Mesendoderm (in vitro differentiated cells): ENCODE results near the gene ATP8A1.

Experiments
- DNase-seq: peaks from one replicate; pipeline ENCODE4 v3.0.0; 2013
- H2AK5ac ChIP-seq: 2 replicates; pipeline ENCODE4 v1.6.1; 2013; ENCODE audit warnings: low read length, inconsistent platforms
- H2BK120ac ChIP-seq: 2 replicates; pipeline ENCODE4 v1.6.1; 2013; ENCODE audit warnings: low read depth, mild to moderate bottlenecking, low read length, moderate library complexity, mixed read lengths
- H2BK15ac ChIP-seq: replicated peaks from 2 replicates; pipeline ENCODE4 v1.6.1; 2013; ENCODE audit warnings: low read depth, mild to moderate bottlenecking, moderate library complexity
- H2BK5ac ChIP-seq: 2 replicates; pipeline ENCODE4 v1.6.1; 2013; ENCODE audit warnings: low read length, inconsistent platforms
- H3K18ac ChIP-seq: 2 replicates; pipeline ENCODE4 v1.6.1; 2013; ENCODE audit warnings: mild to moderate bottlenecking, low read length, mixed read lengths
- H3K23ac ChIP-seq: one replicate; pipeline ENCODE4 v1.6.1; 2013; ENCODE audit warnings: low read length
- H3K27ac ChIP-seq: 2 replicates; pipeline ENCODE4 v1.5.1; 2013; ENCODE audit warnings: low read depth, mild to moderate bottlenecking, inconsistent platforms, low read length, moderate library complexity
- H3K27me3 ChIP-seq: 2 replicates; pipeline ENCODE4 v1.6.1; 2013; ENCODE audit warnings: low read length, control low read depth, mild to moderate bottlenecking, inconsistent platforms; ENCODE audit not compliant: insufficient read depth, poor library complexity
- H3K36me3 ChIP-seq: 2 replicates; pipeline ENCODE4 v1.6.1; 2013; ENCODE audit warnings: low read length, inconsistent platforms; ENCODE audit not compliant: control insufficient read depth, insufficient read depth
- H3K4ac ChIP-seq: one replicate; pipeline ENCODE4 v1.6.1; 2013; ENCODE audit warnings: low read depth, mild to moderate bottlenecking, low read length, moderate library complexity
- H3K4me1 ChIP-seq: 2 replicates; pipeline ENCODE4 v1.6.1; 2013; ENCODE audit warnings: low read depth, low read length, inconsistent platforms; ENCODE audit not compliant: control insufficient read depth
- H3K4me2 ChIP-seq: 2 replicates; pipeline ENCODE4 v1.6.1; 2013; ENCODE audit warnings: low read length
- H3K4me3 ChIP-seq: 2 replicates; pipeline ENCODE4 v1.5.1; 2013; ENCODE audit warnings: mild to moderate bottlenecking, low read length
- H3K56ac ChIP-seq: one replicate; pipeline ENCODE4 v1.6.1; 2013; ENCODE audit warnings: low read length
- H3K79me1 ChIP-seq: 2 replicates; pipeline ENCODE4 v1.6.1; 2013; ENCODE audit warnings: low read length, inconsistent platforms
- H3K79me2 ChIP-seq: 2 replicates; pipeline ENCODE4 v1.6.1; 2013; ENCODE audit warnings: mild to moderate bottlenecking, low read length; ENCODE audit not compliant: control insufficient read depth, insufficient read depth
- H3K9ac ChIP-seq: 2 replicates; pipeline ENCODE4 v1.6.1; 2013; ENCODE audit warnings: low read length, inconsistent platforms
- H4K5ac ChIP-seq: one replicate; pipeline ENCODE4 v1.6.1; 2013; ENCODE audit warnings: low read length
- H4K8ac ChIP-seq: one replicate; pipeline ENCODE4 v1.6.1; 2013; ENCODE audit warnings: low read depth, mild to moderate bottlenecking, control low read depth, low read length, moderate library complexity
- WGBS: extraction: QIAGEN DNeasy Blood & Tissue Kit; methylation state at CpG from one replicate; pipeline ENCODE4 v1.1.7; 2013; ENCODE audit warnings: low lambda C conversion rate, missing lambda C conversion rate; ENCODE audit not compliant: insufficient coverage; ENCODE audit errors: extremely low coverage; 5-methylcytosine and 5-hydroxymethylcytosine counted together

Gene ATP8A1

DNA sequence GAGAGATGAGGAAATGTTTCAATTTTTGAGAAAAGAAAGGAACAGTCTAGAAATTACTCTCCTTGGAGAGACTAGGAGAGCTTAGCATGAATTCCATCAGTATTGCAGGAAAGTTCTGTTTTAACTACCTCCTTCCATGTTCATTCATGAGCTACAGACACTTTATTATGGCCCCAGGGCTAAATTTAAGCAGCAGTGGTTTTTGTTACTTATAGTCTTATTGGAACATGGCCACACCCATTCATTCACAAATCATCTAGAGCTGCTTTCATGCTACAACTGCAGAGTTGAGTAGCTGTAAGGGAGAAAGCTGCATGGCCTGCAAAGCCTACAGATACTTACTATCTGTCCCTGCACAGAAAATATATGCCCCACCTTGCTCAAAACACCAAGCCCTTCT, 178.0 kb downstream of the ATP8A1 start:
- Histone ChIP-seq H3K79me2 (no peaks in the 10 kb centered on the region), H3K56ac (no peak overlapping the region), H2BK120ac (no peak overlapping the region), H4K8ac (no peak overlapping the region), H3K23ac (no peak overlapping the region), H3K18ac (no peak overlapping the region), H3K27ac (no peak overlapping the region), H3K36me3 (no peaks in the 10 kb centered on the region), H3K4ac (no peak overlapping the region), H3K9ac (no peak overlapping the region), H2BK5ac (no peak overlapping the region), H3K4me2 (no peak overlapping the region), H2AK5ac (no peak overlapping the region), H2BK15ac (no peak overlapping the region), H3K4me3 (no peak overlapping the region), H3K4me1 (peaks cover 2% of the 10 kb centered on the region), H3K79me1 (no peaks in the 10 kb centered on the region), H4K5ac (no peak overlapping the region), H3K27me3 (no peaks in the 10 kb centered on the region)
- DNase-seq: no peak

DNA sequence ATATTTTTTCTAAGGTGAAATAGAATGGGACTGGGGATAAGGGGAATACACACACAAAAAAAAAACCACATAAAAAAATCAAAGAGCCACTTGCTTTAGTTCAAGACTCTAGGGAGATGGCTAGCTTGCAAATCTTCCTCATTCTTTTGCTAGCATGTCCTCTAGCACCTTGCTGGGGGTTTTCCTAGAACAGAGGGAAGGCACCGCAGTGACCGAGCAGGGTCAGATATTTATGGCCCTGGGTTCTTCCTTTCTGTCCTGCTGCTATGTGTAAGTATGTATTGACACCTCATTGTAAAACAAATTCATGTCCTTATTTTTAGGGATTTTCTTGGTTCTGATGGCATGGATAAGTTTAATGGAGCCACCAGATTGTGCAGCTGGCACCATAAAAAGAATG, 178.4 kb downstream of the ATP8A1 start:
- Histone ChIP-seq H3K79me2 (no peaks in the 10 kb centered on the region), H2BK15ac (no peak overlapping the region), H2AK5ac (no peak overlapping the region), H3K4ac (no peak overlapping the region), H3K4me3 (no peak overlapping the region), H3K79me1 (no peaks in the 10 kb centered on the region), H3K4me2 (no peak overlapping the region), H3K56ac (no peak overlapping the region), H3K27ac (no peak overlapping the region), H3K9ac (no peak overlapping the region), H4K8ac (no peak overlapping the region), H3K18ac (no peak overlapping the region), H3K4me1 (peaks cover 2% of the 10 kb centered on the region), H2BK120ac (peak overlapping the region; percentile 28), H3K27me3 (no peaks in the 10 kb centered on the region), H2BK5ac (no peak overlapping the region), H3K36me3 (no peaks in the 10 kb centered on the region), H3K23ac (no peak overlapping the region), H4K5ac (no peak overlapping the region)
- no peak for DNase-seq
- WGBS: no CpG with 5 or more reads among the region's 2 CpGs

DNA sequence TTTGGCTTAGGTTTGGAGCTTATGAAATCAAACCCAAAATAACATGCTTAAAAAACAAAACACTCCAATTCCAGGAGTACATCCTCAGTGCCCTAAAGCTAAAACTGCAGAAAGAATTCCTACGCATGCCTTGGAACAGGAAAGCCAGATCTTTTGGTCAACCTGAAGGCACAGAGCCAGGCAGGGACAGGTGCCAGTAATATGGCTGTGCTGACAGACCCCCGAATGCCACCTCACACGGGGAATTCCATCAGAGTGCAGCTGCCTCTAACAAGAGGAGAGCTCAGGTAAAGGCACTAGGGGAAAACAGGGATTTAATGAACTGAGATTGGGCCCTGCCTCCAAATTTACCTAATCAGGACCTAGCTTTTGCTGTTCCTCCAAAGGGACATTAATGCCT, 182.5 kb downstream of the ATP8A1 start:
- no peaks in the 10 kb centered on the region for H3K4me1 ChIP-seq
- H3K18ac ChIP-seq: no peak overlapping the region
- H3K27ac ChIP-seq: no peak overlapping the region
- H2BK5ac ChIP-seq: no peak overlapping the region
- no peak overlapping the region for H2BK120ac ChIP-seq
- H3K79me1 ChIP-seq: no peaks in the 10 kb centered on the region
- no peak overlapping the region for H4K8ac ChIP-seq
- no peak overlapping the region for H3K4ac ChIP-seq
- H3K36me3 ChIP-seq: no peaks in the 10 kb centered on the region
- no peak for DNase-seq
- H2BK15ac ChIP-seq: no peak overlapping the region
- H3K9ac ChIP-seq: no peak overlapping the region
- no peaks in the 10 kb centered on the region for H3K27me3 ChIP-seq
- WGBS: no CpG with 5 or more reads among the region's 3 CpGs
- H2AK5ac ChIP-seq: no peak overlapping the region
- H4K5ac ChIP-seq: no peak overlapping the region
- no peaks in the 10 kb centered on the region for H3K79me2 ChIP-seq
- H3K4me3 ChIP-seq: no peak overlapping the region
- no peak overlapping the region for H3K23ac ChIP-seq
- H3K56ac ChIP-seq: no peak overlapping the region
- H3K4me2 ChIP-seq: no peak overlapping the region

DNA sequence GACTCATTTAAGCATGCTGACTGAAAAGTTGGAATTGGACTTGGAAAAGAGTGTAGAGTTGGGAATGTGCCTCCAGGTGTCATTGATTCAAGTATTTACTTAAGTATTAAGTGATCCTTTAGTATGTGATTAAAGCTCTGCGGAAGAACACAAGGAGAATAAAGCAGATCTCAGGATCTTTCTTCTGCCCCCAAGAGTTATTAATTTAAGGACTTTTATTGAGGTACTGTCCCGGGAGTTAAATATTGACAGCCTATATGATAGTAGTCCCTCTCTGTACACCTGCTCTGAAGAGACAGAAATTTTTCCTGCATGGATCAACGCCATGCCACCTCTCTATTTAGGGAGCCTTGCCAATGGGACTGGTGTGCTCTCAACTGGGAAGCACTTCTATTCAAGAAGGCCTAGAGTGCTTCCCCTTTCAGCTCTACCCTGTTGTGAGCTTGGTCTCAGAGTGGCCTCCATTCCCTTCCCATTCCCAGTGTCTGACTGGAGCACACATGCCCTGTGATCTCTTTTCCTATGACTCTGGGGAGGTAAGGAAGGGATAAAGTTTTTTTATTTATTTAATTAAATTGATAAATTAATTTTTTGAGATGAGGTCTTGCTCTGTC, 183.7 kb downstream of the ATP8A1 start:
- Histone ChIP-seq H2BK15ac (no peak overlapping the region), H3K4me1 (no peaks in the 10 kb centered on the region), H3K27me3 (no peaks in the 10 kb centered on the region), H3K27ac (no peak overlapping the region), H2BK120ac (no peak overlapping the region), H3K79me2 (no peaks in the 10 kb centered on the region), H4K8ac (no peak overlapping the region), H3K18ac (no peak overlapping the region), H3K9ac (no peak overlapping the region), H3K23ac (no peak overlapping the region), H3K4me3 (no peak overlapping the region), H2BK5ac (no peak overlapping the region), H3K36me3 (no peaks in the 10 kb centered on the region), H4K5ac (no peak overlapping the region), H2AK5ac (no peak overlapping the region), H3K56ac (no peak overlapping the region), H3K79me1 (no peaks in the 10 kb centered on the region), H3K4ac (no peak overlapping the region), H3K4me2 (no peak overlapping the region)
- no peak for DNase-seq
- no CpG with 5 or more reads among the region's 3 CpGs for WGBS

DNA sequence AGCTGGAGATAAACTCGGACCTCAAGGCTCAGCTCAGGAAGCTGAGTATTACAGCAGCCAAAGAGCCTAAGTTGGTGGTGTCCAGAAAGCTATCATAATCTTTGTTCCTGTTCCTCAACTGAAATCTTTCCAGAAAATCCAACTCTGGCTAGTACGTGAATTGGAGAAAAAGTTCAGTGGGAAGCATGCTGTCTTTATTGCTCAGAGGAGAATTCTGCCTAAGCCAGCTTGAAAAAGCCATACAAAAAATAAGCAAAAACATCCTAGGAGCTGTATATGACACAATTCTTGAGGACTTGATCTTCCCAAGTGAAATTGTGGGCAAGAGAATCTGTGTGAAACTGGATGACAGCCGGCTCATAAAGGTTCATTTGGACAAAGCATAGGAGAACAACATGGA, 185.0 kb downstream of the ATP8A1 start:
- no peak overlapping the region for H3K4me2 ChIP-seq
- no peak overlapping the region for H3K4me3 ChIP-seq
- no CpG with 5 or more reads among the region's 3 CpGs for WGBS

DNA sequence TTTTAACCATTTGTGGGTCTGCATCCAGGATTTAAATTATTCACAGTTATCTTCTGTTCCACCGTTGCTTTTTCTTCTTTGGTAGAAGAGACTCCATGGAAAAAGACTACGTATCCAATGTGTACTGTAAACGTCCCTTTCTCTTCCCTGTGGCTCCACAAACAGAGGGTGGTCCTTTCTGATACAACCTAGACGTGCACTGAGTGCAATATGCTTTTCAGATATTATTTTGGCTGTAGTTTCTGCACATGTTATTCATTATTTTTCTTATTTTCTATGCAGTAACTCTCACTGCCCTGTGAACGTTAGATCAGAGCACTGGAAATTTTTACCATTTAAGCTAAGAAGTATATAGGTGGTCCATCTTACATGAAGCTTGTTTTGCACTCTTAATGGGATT, 186.9 kb downstream of the ATP8A1 start:
- no peak for DNase-seq
- H3K4me3 ChIP-seq: no peak overlapping the region
- no CpG with 5 or more reads among the region's 5 CpGs for WGBS

More for the DNA sequence above, 185.0 kb downstream of the ATP8A1 start:
- Histone ChIP-seq H2AK5ac (no peak overlapping the region), H4K5ac (no peak overlapping the region), H3K4ac (no peak overlapping the region), H3K18ac (no peak overlapping the region), H3K27ac (no peak overlapping the region), H4K8ac (no peak overlapping the region), H2BK120ac (no peak overlapping the region), H2BK15ac (no peak overlapping the region), H3K9ac (no peak overlapping the region), H3K23ac (no peak overlapping the region), H3K79me1 (no peaks in the 10 kb centered on the region), H3K36me3 (no peaks in the 10 kb centered on the region), H3K79me2 (no peaks in the 10 kb centered on the region), H3K56ac (no peak overlapping the region), H3K27me3 (no peaks in the 10 kb centered on the region), H2BK5ac (no peak overlapping the region), H3K4me1 (no peaks in the 10 kb centered on the region)
- no peak for DNase-seq

More for the DNA sequence above, 186.9 kb downstream of the ATP8A1 start:
- H3K27ac ChIP-seq: no peak overlapping the region
- H3K79me2 ChIP-seq: no peaks in the 10 kb centered on the region
- H2AK5ac ChIP-seq: no peak overlapping the region
- no peak overlapping the region for H2BK5ac ChIP-seq
- no peak overlapping the region for H3K4me2 ChIP-seq
- no peaks in the 10 kb centered on the region for H3K36me3 ChIP-seq
- H3K4ac ChIP-seq: no peak overlapping the region
- no peak overlapping the region for H4K5ac ChIP-seq
- no peak overlapping the region for H3K9ac ChIP-seq
- H3K79me1 ChIP-seq: no peaks in the 10 kb centered on the region
- H3K18ac ChIP-seq: no peak overlapping the region
- no peak overlapping the region for H3K23ac ChIP-seq
- H3K27me3 ChIP-seq: no peaks in the 10 kb centered on the region
- no peak overlapping the region for H2BK15ac ChIP-seq
- no peak overlapping the region for H2BK120ac ChIP-seq
- no peak overlapping the region for H3K56ac ChIP-seq
- no peaks in the 10 kb centered on the region for H3K4me1 ChIP-seq
- no peak overlapping the region for H4K8ac ChIP-seq
